Measurements from ENCODE around the gene TNRC6B.
"Not testable (repeated sequence)": the region's sequence is repeated elsewhere in the genome, so short reads cannot be mapped to it uniquely, and the experiment has no call there.

TNRC6B gene

GRCh38 chr22:40183029-40183581 lies 5.4 kb downstream of the TNRC6B start:
- DNase-seq (ENCODE audit: low read depth in 1 of 2, low spot score in 1 of 2): no peak

- not testable (repeated sequence) for DNase-seq (ENCODE audit: low read depth in 1 of 2, low spot score in 1 of 2)
Measured at GRCh38 chr22:40183603-40184002, 5.9 kb downstream of the TNRC6B start.

- no peak for DNase-seq (ENCODE audit: low read depth in 1 of 2, low spot score in 1 of 2)
Measured at GRCh38 chr22:40187389-40187788, 9.7 kb downstream of the TNRC6B start.

- DNase-seq (ENCODE audit: low read depth in 1 of 2, low spot score in 1 of 2): no peak
Measured at GRCh38 chr22:40189997-40190396, 12.3 kb downstream of the TNRC6B start.

- no peak for DNase-seq (ENCODE audit: low read depth in 1 of 2, low spot score in 1 of 2)
Measured at GRCh38 chr22:40190501-40190900, 12.8 kb downstream of the TNRC6B start.

GRCh38 chr22:40193429-40194421 lies 16.0 kb downstream of the TNRC6B start:
- DNase-seq (ENCODE audit: low read depth in 1 of 2, low spot score in 1 of 2): no peak

GRCh38 chr22:40194656-40195055 lies 16.9 kb downstream of the TNRC6B start:
- DNase-seq (ENCODE audit: low read depth in 1 of 2, low spot score in 1 of 2): no peak

- peak in 1 of 2 donors; percentile 72 for DNase-seq (ENCODE audit: low read depth in 1 of 2, low spot score in 1 of 2)
Measured at GRCh38 chr22:40196628-40197360, 19.1 kb downstream of the TNRC6B start.

GRCh38 chr22:40197421-40197820 lies 19.7 kb downstream of the TNRC6B start:
- not testable (repeated sequence) for DNase-seq (ENCODE audit: low read depth in 1 of 2, low spot score in 1 of 2)

GRCh38 chr22:40198733-40199132 lies 21.0 kb downstream of the TNRC6B start:
- no peak for DNase-seq (ENCODE audit: low read depth in 1 of 2, low spot score in 1 of 2)

- no peak for DNase-seq (ENCODE audit: low read depth in 1 of 2, low spot score in 1 of 2)
Measured at GRCh38 chr22:40199223-40199622, 21.5 kb downstream of the TNRC6B start.

- DNase-seq (ENCODE audit: low read depth in 1 of 2, low spot score in 1 of 2): no peak
Measured at GRCh38 chr22:40199852-40200251, 22.1 kb downstream of the TNRC6B start.

GRCh38 chr22:40200795-40201530 lies 23.2 kb downstream of the TNRC6B start:
- no peak for DNase-seq (ENCODE audit: low read depth in 1 of 2, low spot score in 1 of 2)

- DNase-seq (ENCODE audit: low read depth in 1 of 2, low spot score in 1 of 2): no peak
Measured at GRCh38 chr22:40202225-40202944, 24.7 kb downstream of the TNRC6B start.

GRCh38 chr22:40203572-40203971 lies 25.8 kb downstream of the TNRC6B start:
- no peak for DNase-seq (ENCODE audit: low read depth in 1 of 2, low spot score in 1 of 2)

GRCh38 chr22:40204321-40205116 lies 26.8 kb downstream of the TNRC6B start:
- no peak for DNase-seq (ENCODE audit: low read depth in 1 of 2, low spot score in 1 of 2)

GRCh38 chr22:40206561-40206960 lies 28.8 kb downstream of the TNRC6B start:
- no peak for DNase-seq (ENCODE audit: low read depth in 1 of 2, low spot score in 1 of 2)

GRCh38 chr22:40210818-40211217 lies 33.1 kb downstream of the TNRC6B start:
- no peak for DNase-seq (ENCODE audit: low read depth in 1 of 2, low spot score in 1 of 2)

- DNase-seq (ENCODE audit: low read depth in 1 of 2, low spot score in 1 of 2): no peak
Measured at GRCh38 chr22:40211476-40212054, 33.8 kb downstream of the TNRC6B start.
